CD8-positive, alpha-beta memory T cell (primary cell): Measurements from ENCODE around the gene HNRNPAB. TPM values are rescaled to one million over a fixed set of nuclear protein-coding genes. Genes with fewer than 3 reads are reported as not detected.

Source experiments
- CTCF ChIA-PET: fragments of 350-600 bp; sonication (Branson Sonifier 250); formaldehyde crosslinking; loops from one replicate; lab custom pipeline; 2021; ENCODE audit warnings: antibody characterized with exemption; lab: Charles Lee
- POLR2A ChIA-PET: fragments of 350-600 bp; sonication (Branson Sonifier 250); formaldehyde crosslinking; loops from one replicate; lab custom pipeline; 2021; ENCODE audit warnings: antibody characterized with exemption; lab: Charles Lee
- DNase-seq, 5 donors: peaks; one replicate each; pipeline versions ENCODE4 v3.0.0 to v3.0.0-alpha.2; 2020 to 2022; ENCODE audit warnings: mixed read lengths in 1 of 5
- H3K27ac ChIP-seq: one replicate; pipeline ENCODE4 v1.7.0; 2013; ENCODE audit warnings: low read depth, mild to moderate bottlenecking, low read length, moderate library complexity
- H3K27me3 ChIP-seq: 2 replicates; pipeline ENCODE4 v1.7.0; 2013; ENCODE audit warnings: low read length, mild to moderate bottlenecking; ENCODE audit not compliant: insufficient read depth, poor library complexity, severe bottlenecking
- H3K36me3 ChIP-seq: 2 replicates; pipeline ENCODE4 v1.7.0; 2013; ENCODE audit warnings: mild to moderate bottlenecking, low read length, moderate library complexity; ENCODE audit not compliant: insufficient read depth
- H3K4me1 ChIP-seq: 2 replicates; pipeline ENCODE4 v1.7.0; 2013; ENCODE audit warnings: mild to moderate bottlenecking, low read length, moderate library complexity; ENCODE audit not compliant: insufficient read depth
- H3K4me3 ChIP-seq: 2 replicates; pipeline ENCODE4 v1.7.0; 2013; ENCODE audit warnings: mild to moderate bottlenecking, low read length
- H3K9me3 ChIP-seq: 2 replicates; pipeline ENCODE4 v1.7.0; 2013; ENCODE audit warnings: mild to moderate bottlenecking, low read length
- H3K27ac Mint-ChIP-seq, 8 donors: one replicate each; pipeline ENCODE4 v1.8.0; 2020 to 2021; ENCODE audit warnings: mixed read lengths in 8 of 8, mild to moderate bottlenecking in 6 of 8, inconsistent platforms in 3 of 8, moderate library complexity in 3 of 8
- H3K27me3 Mint-ChIP-seq, 2 donors: one replicate each; pipeline ENCODE4 v1.8.0; 2020 to 2021; ENCODE audit warnings: mixed read lengths in 2 of 2, mild to moderate bottlenecking in 1 of 2, moderate library complexity in 1 of 2
- H3K36me3 Mint-ChIP-seq, 3 donors: one replicate each; pipeline ENCODE4 v1.8.0; 2020 to 2021; ENCODE audit warnings: mixed read lengths in 3 of 3, inconsistent platforms in 1 of 3, mild to moderate bottlenecking in 1 of 3
- H3K4me1 Mint-ChIP-seq, 3 donors: one replicate each; pipeline ENCODE4 v1.8.0; 2020 to 2021; ENCODE audit warnings: mixed read lengths in 3 of 3, inconsistent platforms in 1 of 3, mild to moderate bottlenecking in 1 of 3
- H3K4me3 Mint-ChIP-seq, 7 donors: one replicate each; pipeline ENCODE4 v1.8.0; 2020 to 2021; ENCODE audit warnings: mixed read lengths in 7 of 7, mild to moderate bottlenecking in 6 of 7, moderate library complexity in 4 of 7, inconsistent platforms in 2 of 7
- H3K9me3 Mint-ChIP-seq, 5 donors: one replicate each; pipeline ENCODE4 v1.8.0; 2020 to 2022; ENCODE audit warnings: mixed read lengths in 5 of 5, mild to moderate bottlenecking in 3 of 5, moderate library complexity in 2 of 5, inconsistent platforms in 1 of 5
- polyA plus RNA-seq: library from polyadenylated mRNA; unstranded; fragments of 300-500 nt; fragmentation: Illumina TruSeq; gene quantifications from one replicate; pipeline ENCODE4 v1.2.3, GENCODE V29; 2021
- total RNA-seq, 2 experiments: library from RNA; stranded (reverse); gene quantifications; one replicate each; pipeline ENCODE4 v1.2.3, GENCODE V29; 2021

The HNRNPAB gene
- total and polyA plus RNA-seq, 3 experiments from 2014 or later: 80.5 to 673 (median 672) TPM

DNA sequence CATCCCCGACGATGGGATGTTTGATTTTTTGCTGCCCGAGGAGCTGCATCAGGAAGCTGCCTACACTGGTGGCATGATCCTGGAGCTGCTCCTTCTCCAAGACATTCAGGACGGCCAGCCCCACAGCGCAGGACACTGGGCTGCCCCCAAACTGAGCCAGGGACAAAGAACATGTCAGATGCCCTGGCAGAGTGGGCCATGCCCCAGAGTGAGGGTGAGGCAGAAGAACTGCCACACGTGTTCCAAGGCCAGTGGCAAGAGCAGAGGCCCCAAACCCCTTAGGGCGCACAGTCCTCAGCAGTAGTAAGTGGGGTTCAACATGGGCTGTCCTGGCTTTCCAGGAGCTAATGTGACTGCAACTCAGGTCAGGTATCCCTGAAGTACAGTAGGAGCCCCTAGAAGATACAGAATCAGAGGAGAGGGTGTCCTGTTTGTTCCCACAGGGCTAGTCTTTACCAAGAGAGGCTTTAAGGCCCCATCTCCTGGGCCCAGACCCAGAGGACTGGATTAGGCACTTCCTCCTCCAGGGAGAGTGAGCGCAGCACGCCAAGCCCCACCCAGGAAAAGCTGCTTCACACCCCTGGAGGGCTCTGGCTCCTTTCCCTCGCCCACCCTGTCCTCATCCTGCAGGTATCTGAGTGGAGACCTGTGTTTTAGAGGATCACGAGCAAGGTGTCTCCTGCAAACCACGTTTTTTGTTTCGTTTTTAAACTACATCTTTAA, 11.1 kb downstream of the HNRNPAB start:
- Histone ChIP-seq H3K9me3 (no peaks in the 10 kb centered on the region), H3K27me3 (no peaks in the 10 kb centered on the region), H3K4me3 (no peak overlapping the region), H3K27ac (no peak overlapping the region), H3K36me3 (peaks cover 45% of the 10 kb centered on the region), H3K4me1 (no peaks in the 10 kb centered on the region)
- no peaks in the 10 kb centered on the region for H3K27me3 Mint-ChIP-seq
- H3K36me3 Mint-ChIP-seq: peaks cover 4 to 85% (median 9%) of the 10 kb centered on the region in 3 donors
- no peaks in the 10 kb centered on the region for H3K9me3 Mint-ChIP-seq
- H3K4me3 Mint-ChIP-seq: no peak overlapping the region
- DNase-seq: no peak
- CTCF ChIA-PET: interaction anchor here (1.0 to 1.3 kb wide), 2 partner anchors 19 to 140 kb away, joined by 3 to 5 read pairs; no protein-coding TSS in a partner anchor
- POLR2A ChIA-PET: interaction anchor here (0.7 to 0.9 kb wide), 2 partner anchors 10 to 11 kb away, joined by 3 to 4 read pairs; partner anchors contain the start of gene HNRNPAB
- H3K4me1 Mint-ChIP-seq: peaks cover 15 to 38% (median 26%) of the 10 kb centered on the region in 3 donors
- peak overlapping the region in 5 of 8 donors; percentile 29 to 73 (median 36) for H3K27ac Mint-ChIP-seq

GRCh38 chr5:178216088-178216534, 11.8 kb downstream of the HNRNPAB start:
- Histone ChIP-seq H3K9me3 (no peaks in the 10 kb centered on the region), H3K36me3 (peaks cover 45% of the 10 kb centered on the region), H3K4me3 (no peak overlapping the region), H3K27me3 (no peaks in the 10 kb centered on the region), H3K27ac (no peak overlapping the region), H3K4me1 (no peaks in the 10 kb centered on the region)
- ChIA-PET CTCF (interaction anchor here (1.0 to 1.3 kb wide), 2 partner anchors 19 to 141 kb away, joined by 3 to 5 read pairs; no protein-coding TSS in a partner anchor), POLR2A (interaction anchor here (0.7 to 0.9 kb wide), 2 partner anchors 11 to 12 kb away, joined by 3 to 4 read pairs; partner anchors contain the start of gene HNRNPAB)
- no peaks in the 10 kb centered on the region for H3K9me3 Mint-ChIP-seq
- peaks cover 22 to 44% (median 29%) of the 10 kb centered on the region in 3 donors for H3K4me1 Mint-ChIP-seq
- no peak overlapping the region for H3K4me3 Mint-ChIP-seq
- no peaks in the 10 kb centered on the region for H3K27me3 Mint-ChIP-seq
- no peak for DNase-seq
- peak overlapping the region in 5 of 8 donors; percentile 36 to 85 (median 73) for H3K27ac Mint-ChIP-seq
- peaks cover 4 to 85% (median 9%) of the 10 kb centered on the region in 3 donors for H3K36me3 Mint-ChIP-seq

GRCh38 chr5:178216779-178217178, 12.4 kb downstream of the HNRNPAB start:
- H3K4me3 ChIP-seq: no peak overlapping the region
- no peaks in the 10 kb centered on the region for H3K27me3 ChIP-seq
- peaks cover 38% of the 10 kb centered on the region for H3K36me3 ChIP-seq
- ChIA-PET POLR2A (interaction anchor here (0.6 kb wide), 1 partner anchor 101 kb away, joined by 3 read pairs; no protein-coding TSS in a partner anchor), CTCF (interaction anchor here (1.0 to 1.3 kb wide), 2 partner anchors 18 to 142 kb away, joined by 3 to 5 read pairs; no protein-coding TSS in a partner anchor)
- H3K9me3 Mint-ChIP-seq: no peaks in the 10 kb centered on the region
- H3K4me1 Mint-ChIP-seq: peaks cover 27 to 46% (median 36%) of the 10 kb centered on the region in 3 donors
- no peaks in the 10 kb centered on the region for H3K4me1 ChIP-seq
- no peaks in the 10 kb centered on the region for H3K27me3 Mint-ChIP-seq
- DNase-seq: no peak
- no peaks in the 10 kb centered on the region for H3K9me3 ChIP-seq
- peaks cover 4 to 85% (median 9%) of the 10 kb centered on the region in 3 donors for H3K36me3 Mint-ChIP-seq
- H3K27ac ChIP-seq: no peak overlapping the region
- H3K4me3 Mint-ChIP-seq: peak overlapping the region in 1 of 7 donors; percentile 65
- H3K27ac Mint-ChIP-seq: no peak overlapping the region

GRCh38 chr5:178218237-178218776, 14.0 kb downstream of the HNRNPAB start:
- Histone ChIP-seq H3K4me3 (no peak overlapping the region), H3K9me3 (no peaks in the 10 kb centered on the region), H3K36me3 (peaks cover 31% of the 10 kb centered on the region), H3K27ac (no peak overlapping the region), H3K4me1 (no peaks in the 10 kb centered on the region), H3K27me3 (no peaks in the 10 kb centered on the region)
- Mint-ChIP-seq H3K36me3 (peaks cover 4 to 83% (median 9%) of the 10 kb centered on the region in 3 donors), H3K9me3 (no peaks in the 10 kb centered on the region), H3K27me3 (no peaks in the 10 kb centered on the region), H3K4me1 (peaks cover 31 to 49% (median 44%) of the 10 kb centered on the region in 3 donors), H3K4me3 (no peak overlapping the region), H3K27ac (peak overlapping the region in 1 of 8 donors; percentile 32)
- POLR2A ChIA-PET: no interaction called here
- CTCF ChIA-PET: no interaction called here
- DNase-seq: no peak

GRCh38 chr5:178218827-178219226, 14.5 kb downstream of the HNRNPAB start:
- Mint-ChIP-seq H3K27ac (peak overlapping the region in 2 of 8 donors; percentile 26 to 32), H3K36me3 (peaks cover 4 to 81% (median 8%) of the 10 kb centered on the region in 3 donors)
- H3K36me3 ChIP-seq: peaks cover 27% of the 10 kb centered on the region

GRCh38 chr5:178221282-178221681, 16.9 kb downstream of the HNRNPAB start:
- CTCF ChIA-PET: interaction anchor here (1.1 kb wide), 1 partner anchor 13 kb away, joined by 3 read pairs; no protein-coding TSS in a partner anchor
- H3K4me3 Mint-ChIP-seq: no peak overlapping the region
- POLR2A ChIA-PET: no interaction called here
- peaks cover 20% of the 10 kb centered on the region for H3K36me3 ChIP-seq
- no peaks in the 10 kb centered on the region for H3K4me1 ChIP-seq
- H3K9me3 ChIP-seq: no peaks in the 10 kb centered on the region
- H3K27ac Mint-ChIP-seq: peak overlapping the region; percentile 13 to 92 (median 36)
- H3K4me1 Mint-ChIP-seq: peaks cover 25 to 44% (median 43%) of the 10 kb centered on the region in 3 donors
- H3K36me3 Mint-ChIP-seq: peaks cover 2 to 72% (median 3%) of the 10 kb centered on the region in 3 donors
- no peaks in the 10 kb centered on the region for H3K27me3 Mint-ChIP-seq
- no peak overlapping the region for H3K4me3 ChIP-seq
- H3K27me3 ChIP-seq: no peaks in the 10 kb centered on the region
- no peak overlapping the region for H3K27ac ChIP-seq
- no peak for DNase-seq
- H3K9me3 Mint-ChIP-seq: no peaks in the 10 kb centered on the region

More at GRCh38 chr5:178218827-178219226, 14.5 kb downstream of the HNRNPAB start:
- no peaks in the 10 kb centered on the region for H3K27me3 Mint-ChIP-seq
- CTCF ChIA-PET: no interaction called here
- H3K4me3 Mint-ChIP-seq: no peak overlapping the region
- POLR2A ChIA-PET: no interaction called here
- no peaks in the 10 kb centered on the region for H3K9me3 ChIP-seq
- H3K27ac ChIP-seq: no peak overlapping the region
- H3K4me1 ChIP-seq: no peaks in the 10 kb centered on the region
- peaks cover 28 to 48% (median 44%) of the 10 kb centered on the region in 3 donors for H3K4me1 Mint-ChIP-seq
- no peak overlapping the region for H3K4me3 ChIP-seq
- no peak for DNase-seq
- no peaks in the 10 kb centered on the region for H3K27me3 ChIP-seq
- H3K9me3 Mint-ChIP-seq: no peaks in the 10 kb centered on the region

GRCh38 chr5:178221853-178222252, 17.5 kb downstream of the HNRNPAB start:
- H3K27me3 ChIP-seq: no peaks in the 10 kb centered on the region
- no peak overlapping the region for H3K4me3 ChIP-seq
- Mint-ChIP-seq H3K4me1 (peaks cover 27 to 47% (median 44%) of the 10 kb centered on the region in 3 donors), H3K36me3 (peaks cover 0 to 72% (median 6%) of the 10 kb centered on the region in 3 donors), H3K27me3 (no peaks in the 10 kb centered on the region), H3K9me3 (no peaks in the 10 kb centered on the region), H3K27ac (peak overlapping the region; percentile 13 to 92 (median 39)), H3K4me3 (no peak overlapping the region)
- H3K27ac ChIP-seq: peak overlapping the region; percentile 25
- H3K9me3 ChIP-seq: no peaks in the 10 kb centered on the region
- H3K36me3 ChIP-seq: peaks cover 18% of the 10 kb centered on the region
- H3K4me1 ChIP-seq: no peaks in the 10 kb centered on the region
- ChIA-PET CTCF (interaction anchor here (1.1 kb wide), 1 partner anchor 13 kb away, joined by 3 read pairs; no protein-coding TSS in a partner anchor), POLR2A (no interaction called here)
- DNase-seq: no peak
